H1 (cell line): ENCODE data around the gene CFL2.

Source experiments
- CBX8 ChIP-seq: fragments of 300-800, 300-1000 bp; sonication (generic); IDR thresholded peaks from 2 replicates; pipeline ENCODE4 v1.7.1; 2016; ENCODE audit warnings: low read depth, low read length, borderline replicate concordance
- POLR2AphosphoS5 ChIP-seq: IDR thresholded peaks from 2 replicates; pipeline ENCODE4 v1.6.1; 2011; ENCODE audit warnings: low read depth, low read length

GRCh38 chr14:34721129-34721528 is 6.7 kb upstream of the CFL2 start:
- no peak for TF ChIP-seq POLR2AphosphoS5
- no peak for TF ChIP-seq CBX8
